Measurements from ENCODE around the gene MAPK9. TPM values are rescaled to one million over a fixed set of nuclear protein-coding genes. Genes with fewer than 3 reads are reported as not detected.
A peak's percentile ranks its signal among the peaks of the same experiment; 100 is the strongest.

MAPK9 gene
- total RNA-seq, 6 donors from 2014 or later, result 20.8 to 58.5 (median 33.4) TPM

- Histone ChIP-seq H3K4me3 (no peak overlapping the region), H3K4me1 (peaks cover 10 to 28% (median 19%) of the 10 kb centered on the region in 4 donors), H3K9me3 (peaks cover 0 to 3% (median 0%) of the 10 kb centered on the region in 4 donors), H3K27me3 (no peaks in the 10 kb centered on the region), H3K36me3 (peaks cover 0 to 28% (median 7%) of the 10 kb centered on the region in 4 donors), H3K27ac (no peak overlapping the region)
- ATAC-seq (ENCODE audit: low FRiP score in 2 of 2) (peak in 1 of 2 donors; percentile 55), DNase-seq (peak in 1 of 2 donors; percentile 36)
- TF ChIP-seq POLR2AphosphoS5 (IDR thresholded peaks at IDR 0.05) (no peak), EP300 (IDR thresholded peaks at IDR 0.05) (no peak), POLR2A (IDR thresholded peaks at IDR 0.05) (no peak), CTCF (IDR thresholded peaks at IDR 0.05) (no peak)
- WGBS, 2 donors, result 66 to 77% methylated on average over 2 of the region's 2 CpGs
Measured at GRCh38 chr5:180287404-180287803, 4.5 kb downstream of the MAPK9 start.

GRCh38 chr5:180284149-180284548, 7.7 kb downstream of the MAPK9 start:
- Histone ChIP-seq H3K36me3 (peaks cover 7 to 51% (median 20%) of the 10 kb centered on the region in 4 donors), H3K4me3 (no peak overlapping the region), H3K27ac (no peak overlapping the region), H3K9me3 (peaks cover 0 to 9% (median 2%) of the 10 kb centered on the region in 4 donors), H3K27me3 (no peaks in the 10 kb centered on the region), H3K4me1 (peaks cover 0 to 11% (median 6%) of the 10 kb centered on the region in 4 donors)
- DNase-seq (no peak), ATAC-seq (ENCODE audit: low FRiP score in 2 of 2) (no peak)
- TF ChIP-seq POLR2AphosphoS5 (IDR thresholded peaks at IDR 0.05) (no peak), EP300 (IDR thresholded peaks at IDR 0.05) (no peak)
- WGBS, 2 donors, result 78 to 86% methylated on average over 10 of the region's 10 CpGs

- no peak for DNase-seq
- H3K27me3 ChIP-seq, result no peaks in the 10 kb centered on the region
- no peak for ATAC-seq (ENCODE audit: low FRiP score in 2 of 2)
- H3K4me1 ChIP-seq, result peaks cover 0 to 11% (median 6%) of the 10 kb centered on the region in 4 donors
- 75 to 76% methylated on average over 10 of the region's 10 CpGs for WGBS, 2 donors
- H3K9me3 ChIP-seq, result peaks cover 0 to 16% (median 2%) of the 10 kb centered on the region in 4 donors
- no peak overlapping the region for H3K4me3 ChIP-seq
- H3K27ac ChIP-seq, result no peak overlapping the region
- H3K36me3 ChIP-seq, result peaks cover 7 to 61% (median 28%) of the 10 kb centered on the region in 4 donors
- TF ChIP-seq CTCF (IDR thresholded peaks at IDR 0.05), result no peak
- TF ChIP-seq EP300 (IDR thresholded peaks at IDR 0.05), result no peak
- TF ChIP-seq POLR2AphosphoS5 (IDR thresholded peaks at IDR 0.05), result no peak
- TF ChIP-seq POLR2A (IDR thresholded peaks at IDR 0.05), result no peak
Measured at GRCh38 chr5:180283026-180283615, 8.8 kb downstream of the MAPK9 start.

GRCh38 chr5:180282281-180282680, 9.6 kb downstream of the MAPK9 start:
- DNase-seq, result no peak
- Histone ChIP-seq H3K27ac (no peak overlapping the region), H3K9me3 (peaks cover 0 to 17% (median 5%) of the 10 kb centered on the region in 4 donors), H3K36me3 (peaks cover 10 to 70% (median 34%) of the 10 kb centered on the region in 4 donors), H3K4me3 (no peak overlapping the region), H3K4me1 (peaks cover 0 to 4% (median 1%) of the 10 kb centered on the region in 4 donors), H3K27me3 (no peaks in the 10 kb centered on the region)
- TF ChIP-seq EP300 (IDR thresholded peaks at IDR 0.05) (no peak), POLR2AphosphoS5 (IDR thresholded peaks at IDR 0.05) (no peak), CTCF (IDR thresholded peaks at IDR 0.05) (no peak), POLR2A (IDR thresholded peaks at IDR 0.05) (no peak)
- no peak for ATAC-seq (ENCODE audit: low FRiP score in 2 of 2)
- WGBS, 2 donors, result 91 to 98% methylated on average over 9 of the region's 9 CpGs

GRCh38 chr5:180281706-180282105, 10.2 kb downstream of the MAPK9 start:
- H3K27ac ChIP-seq, result no peak overlapping the region
- no peak for TF ChIP-seq POLR2AphosphoS5 (IDR thresholded peaks at IDR 0.05)
- no peak for TF ChIP-seq POLR2A (IDR thresholded peaks at IDR 0.05)
- TF ChIP-seq CTCF (IDR thresholded peaks at IDR 0.05), result no peak
- no peak for TF ChIP-seq EP300 (IDR thresholded peaks at IDR 0.05)
- no peaks in the 10 kb centered on the region for H3K27me3 ChIP-seq
- H3K4me3 ChIP-seq, result no peak overlapping the region
- ATAC-seq (ENCODE audit: low FRiP score in 2 of 2) (no peak), DNase-seq (no peak)
- H3K36me3 ChIP-seq, result peaks cover 12 to 75% (median 40%) of the 10 kb centered on the region in 4 donors
- H3K9me3 ChIP-seq, result peaks cover 0 to 22% (median 9%) of the 10 kb centered on the region in 4 donors
- no peaks in the 10 kb centered on the region for H3K4me1 ChIP-seq
- 92 to 98% methylated on average over 10 of the region's 10 CpGs for WGBS, 2 donors
